Measurements from ENCODE around the gene CEP19. TPM values are rescaled to one million over a fixed set of nuclear protein-coding genes. Genes with fewer than 3 reads are reported as not detected.

The CEP19 gene
- total RNA-seq, 1 experiment from 2014 or later: 1.3 TPM

DNA sequence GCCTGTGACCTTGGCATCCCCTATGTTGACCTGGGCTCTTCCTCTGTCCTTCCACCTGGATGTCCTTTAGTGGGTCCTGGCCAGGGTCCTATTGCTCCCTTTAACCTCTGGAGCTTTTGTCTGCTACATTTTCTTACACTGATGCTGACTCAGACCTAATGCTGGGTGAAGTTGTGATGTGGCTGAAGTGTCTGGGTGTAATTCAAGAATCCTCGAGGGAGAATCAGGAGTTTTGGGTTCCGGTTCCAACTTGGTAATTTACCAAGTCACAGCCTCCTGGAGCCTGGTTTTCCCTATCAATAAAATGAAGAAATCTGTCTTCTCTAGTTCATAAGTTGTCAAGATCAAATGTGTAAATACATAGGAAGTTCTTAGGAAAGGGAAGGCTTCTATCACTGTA is 25.6 kb downstream of the CEP19 start:
- peaks cover 0 to 6% (median 0%) of the 10 kb centered on the region in 3 experiments; a peak in 2 of 7 replicates for H3K36me3 Mint-ChIP-seq (ENCODE audit: insufficient read depth in 1 of 3, low read depth in 3 of 3)
- Histone ChIP-seq H3K4me2 (ENCODE audit: insufficient read depth, insufficient read length, low read length) (no peak overlapping the region), H3K79me2 (ENCODE audit: insufficient read depth, low read length) (no peaks in the 10 kb centered on the region), H3K9me3 (ENCODE audit: control insufficient read depth, low read depth, low read length) (no peaks in the 10 kb centered on the region), H3K4ac (ENCODE audit: low read depth, low read length) (no peak overlapping the region), H3K56ac (ENCODE audit: insufficient read length, low read depth, low read length) (no peak overlapping the region), H2AK5ac (ENCODE audit: insufficient read length, low read length) (no peak overlapping the region), H3T11ph (ENCODE audit: low read length) (no peak overlapping the region), H4K5ac (ENCODE audit: insufficient read length, low read depth, low read length) (no peak overlapping the region), H3K27me3 (ENCODE audit: insufficient read depth, low read length) (no peaks in the 10 kb centered on the region), H3K18ac (ENCODE audit: insufficient read length, low read depth, low read length) (no peak overlapping the region), H2BK5ac (ENCODE audit: insufficient read length, low read length) (no peak overlapping the region), H2AFZ (ENCODE audit: low read length) (no peak overlapping the region), H2BK120ac (ENCODE audit: low read depth, low read length, poor library complexity, severe bottlenecking) (no peak overlapping the region), H3K27ac (ENCODE audit: insufficient read length, low read depth, low read length) (no peak overlapping the region), H3K9ac (ENCODE audit: extremely low read depth, insufficient read length, low read length) (no peak overlapping the region), H4K8ac (replicated peaks; ENCODE audit: insufficient read length, low read depth, low read length) (no peak overlapping the region), H3K79me1 (ENCODE audit: insufficient read depth, low read depth, low read length, poor library complexity, severe bottlenecking) (no peaks in the 10 kb centered on the region), H3K23me2 (ENCODE audit: insufficient read length, low read depth, low read length, poor library complexity, severe bottlenecking) (no peaks in the 10 kb centered on the region), H4K20me1 (ENCODE audit: control insufficient read depth, insufficient read depth, insufficient read length) (no peaks in the 10 kb centered on the region), H2BK20ac (ENCODE audit: low read depth, low read length, poor library complexity, severe bottlenecking) (no peak overlapping the region), H2BK12ac (ENCODE audit: insufficient read length, low read depth, low read length) (no peak overlapping the region), H3K14ac (ENCODE audit: insufficient read depth, low read length) (no peak overlapping the region; the same call in 1 of the 2 replicates), H2BK15ac (ENCODE audit: low read depth, low read length) (no peak overlapping the region), H3K23ac (ENCODE audit: insufficient read length, low read depth, low read length) (no peak overlapping the region), H3K4me1 (ENCODE audit: insufficient read depth, low read length) (no peaks in the 10 kb centered on the region; the same call in 1 of the 2 replicates), H4K91ac (ENCODE audit: insufficient read length, low read depth, low read length) (no peak overlapping the region)
- H3K27me3 Mint-ChIP-seq (ENCODE audit: low read depth): no peaks in the 10 kb centered on the region
- DNase-seq: no peak
- no peaks in the 10 kb centered on the region; a peak in 1 of 5 replicates for H3K9me3 Mint-ChIP-seq
- H3K4me3 Mint-ChIP-seq: no peak overlapping the region
- TF ChIP-seq, protein P1, sequence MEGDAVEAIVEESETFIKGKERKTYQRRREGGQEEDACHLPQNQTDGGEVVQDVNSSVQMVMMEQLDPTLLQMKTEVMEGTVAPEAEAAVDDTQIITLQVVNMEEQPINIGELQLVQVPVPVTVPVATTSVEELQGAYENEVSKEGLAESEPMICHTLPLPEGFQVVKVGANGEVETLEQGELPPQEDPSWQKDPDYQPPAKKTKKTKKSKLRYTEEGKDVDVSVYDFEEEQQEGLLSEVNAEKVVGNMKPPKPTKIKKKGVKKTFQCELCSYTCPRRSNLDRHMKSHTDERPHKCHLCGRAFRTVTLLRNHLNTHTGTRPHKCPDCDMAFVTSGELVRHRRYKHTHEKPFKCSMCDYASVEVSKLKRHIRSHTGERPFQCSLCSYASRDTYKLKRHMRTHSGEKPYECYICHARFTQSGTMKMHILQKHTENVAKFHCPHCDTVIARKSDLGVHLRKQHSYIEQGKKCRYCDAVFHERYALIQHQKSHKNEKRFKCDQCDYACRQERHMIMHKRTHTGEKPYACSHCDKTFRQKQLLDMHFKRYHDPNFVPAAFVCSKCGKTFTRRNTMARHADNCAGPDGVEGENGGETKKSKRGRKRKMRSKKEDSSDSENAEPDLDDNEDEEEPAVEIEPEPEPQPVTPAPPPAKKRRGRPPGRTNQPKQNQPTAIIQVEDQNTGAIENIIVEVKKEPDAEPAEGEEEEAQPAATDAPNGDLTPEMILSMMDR (conservative IDR thresholded peaks at IDR 0.05): no peak
- H3K27ac Mint-ChIP-seq: no peak overlapping the region; a peak in 1 of 7 replicates
- peaks cover 25 to 33% of the 10 kb centered on the region in 2 experiments for H3K4me1 Mint-ChIP-seq
- WGBS (ENCODE audit: extremely low coverage, insufficient read length, low lambda C conversion rate): no CpG with 5 or more reads among the region's 2 CpGs
